HG02973 (cell line): ENCODE measurements around the gene ZNF423.

Experiments
- ATAC-seq: cut with Tn5 transposase; IDR thresholded peaks from one replicate; pipeline ENCODE4 v1.9.1; 2021; ENCODE audit warnings: moderate library complexity; ENCODE audit not compliant: unreplicated experiment

ZNF423 gene

GRCh38 chr16:49788986-49789385 is 66.9 kb downstream of the ZNF423 start:
- ATAC-seq = no peak

GRCh38 chr16:49788572-49788971 is 67.3 kb downstream of the ZNF423 start:
- ATAC-seq = no peak

GRCh38 chr16:49786926-49787557 is 68.9 kb downstream of the ZNF423 start:
- no peak for ATAC-seq

GRCh38 chr16:49785970-49786369 is 69.9 kb downstream of the ZNF423 start:
- ATAC-seq = no peak

- no peak for ATAC-seq
These were observed 73.5 kb downstream of the ZNF423 start for GRCh38 chr16:49782405-49782804.

GRCh38 chr16:49781401-49781800 is 74.5 kb downstream of the ZNF423 start:
- ATAC-seq = no peak

- ATAC-seq = no peak
These were observed 75.5 kb downstream of the ZNF423 start for GRCh38 chr16:49780433-49780832.

GRCh38 chr16:49779979-49780378 is 75.9 kb downstream of the ZNF423 start:
- no peak for ATAC-seq

- no peak for ATAC-seq
These were observed 77.5 kb downstream of the ZNF423 start for GRCh38 chr16:49778202-49778930.

- no peak for ATAC-seq
These were observed 79.2 kb downstream of the ZNF423 start for GRCh38 chr16:49776734-49777133.

GRCh38 chr16:49776085-49776595 is 79.8 kb downstream of the ZNF423 start:
- no peak for ATAC-seq

GRCh38 chr16:49775581-49775980 is 80.3 kb downstream of the ZNF423 start:
- no peak for ATAC-seq

GRCh38 chr16:49775018-49775417 is 80.9 kb downstream of the ZNF423 start:
- no peak for ATAC-seq

- ATAC-seq = no peak
These were observed 82.1 kb downstream of the ZNF423 start for GRCh38 chr16:49773534-49774475.

GRCh38 chr16:49767998-49768397 is 87.9 kb downstream of the ZNF423 start:
- ATAC-seq = no peak

- no peak for ATAC-seq
These were observed 88.5 kb downstream of the ZNF423 start for GRCh38 chr16:49767414-49767813.

GRCh38 chr16:49766225-49766624 is 89.7 kb downstream of the ZNF423 start:
- ATAC-seq = no peak

GRCh38 chr16:49763826-49764225 is 92.1 kb downstream of the ZNF423 start:
- ATAC-seq = no peak

- ATAC-seq = no peak
These were observed 95.1 kb downstream of the ZNF423 start for GRCh38 chr16:49760815-49761214.

GRCh38 chr16:49757559-49758069 is 98.3 kb downstream of the ZNF423 start:
- no peak for ATAC-seq
